Stimulated activated CD8-positive, alpha-beta memory T cell treated with anti-CD3 and anti-CD28 coated beads, Interleukin-7, amount 100 ng/mL, for 1 hour (primary cell): Measurements from ENCODE around the gene UGT1A6.

ENCODE experiments used
- DNase-seq, 2 donors: peaks; one replicate each; pipeline ENCODE4 v3.0.0-alpha.2; 2020; ENCODE audit warnings: low read depth in 2 of 2

The UGT1A6 gene

DNA sequence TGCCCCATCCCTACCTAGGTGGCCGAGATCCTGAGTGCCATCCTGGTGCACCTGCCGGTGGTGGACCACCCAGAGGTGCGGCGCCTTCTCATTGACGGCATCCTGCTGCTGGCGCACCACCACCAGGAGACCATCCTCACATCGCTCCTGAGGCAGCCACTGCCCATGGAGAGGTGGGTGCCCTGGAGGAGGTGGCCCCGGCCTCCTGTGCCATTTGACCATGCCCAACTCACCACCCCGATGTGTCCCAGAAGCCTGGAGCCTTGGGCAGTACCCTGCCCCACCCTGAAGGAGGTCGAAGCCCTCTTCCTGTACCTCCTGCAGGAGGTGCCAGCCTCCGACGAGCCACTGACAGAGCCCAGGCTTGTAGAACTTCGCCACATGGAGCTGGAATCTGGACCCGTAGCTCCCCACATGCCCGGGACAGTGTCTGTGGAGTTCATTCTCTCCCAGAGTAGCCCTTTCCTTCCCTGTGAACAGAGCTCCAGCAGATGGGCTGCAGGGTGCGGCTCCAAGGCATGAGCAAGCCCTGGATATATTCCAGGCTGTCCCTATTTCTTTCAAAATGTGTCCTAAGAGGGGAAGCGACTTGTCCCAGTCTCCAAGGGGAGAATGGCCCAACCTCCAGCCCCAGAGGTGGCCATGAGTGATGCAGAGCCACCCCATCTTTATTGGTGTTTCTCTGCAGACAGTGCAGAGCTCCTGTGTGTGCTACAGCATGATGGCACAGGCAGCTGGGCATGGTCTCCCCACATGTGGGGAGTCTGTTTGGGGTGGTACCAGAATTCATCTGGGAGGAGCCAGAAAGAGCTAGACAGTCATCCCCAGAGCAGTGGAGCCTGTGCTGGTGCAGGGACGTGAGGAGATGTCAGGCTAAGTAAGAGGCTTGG is 127.4 kb downstream of the UGT1A6 start:
- DNase-seq, result no peak

DNA sequence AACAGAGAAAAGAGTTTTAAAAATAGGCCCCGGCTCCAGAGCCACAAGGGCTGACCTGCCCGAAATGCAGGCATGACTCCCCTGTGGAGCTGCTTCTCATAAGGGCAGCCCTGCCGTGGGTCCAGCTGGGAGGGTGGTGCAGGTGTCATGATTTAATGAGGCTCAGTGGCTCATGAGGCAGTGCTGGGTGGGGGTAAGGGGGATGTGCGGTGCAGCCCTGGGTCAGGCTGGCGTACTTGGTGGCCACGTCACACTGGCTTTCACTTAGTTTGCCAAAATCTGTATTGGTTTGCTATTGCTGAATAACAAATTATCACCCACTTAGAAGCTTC is 128.1 kb downstream of the UGT1A6 start:
- DNase-seq, result no peak

DNA sequence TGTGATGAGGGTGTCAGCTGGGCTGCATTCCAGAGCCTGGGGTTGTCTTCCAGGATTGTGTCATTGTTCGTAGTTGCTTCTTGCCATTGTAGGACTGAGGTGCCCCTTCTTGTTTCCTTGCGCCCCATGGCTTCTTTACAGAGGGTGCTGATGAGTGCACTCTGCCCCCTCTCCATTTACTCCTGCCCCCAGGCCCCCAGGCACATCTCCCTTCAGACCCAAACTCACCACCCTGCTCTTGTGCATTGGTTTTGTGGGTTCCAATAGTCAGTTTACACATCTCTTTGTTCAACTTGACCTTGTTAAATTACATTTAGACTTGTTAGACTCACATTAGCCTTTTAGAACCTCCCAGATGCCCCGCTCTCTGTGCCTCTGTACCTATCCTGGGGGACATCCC is 128.5 kb downstream of the UGT1A6 start:
- no peak for DNase-seq

DNA sequence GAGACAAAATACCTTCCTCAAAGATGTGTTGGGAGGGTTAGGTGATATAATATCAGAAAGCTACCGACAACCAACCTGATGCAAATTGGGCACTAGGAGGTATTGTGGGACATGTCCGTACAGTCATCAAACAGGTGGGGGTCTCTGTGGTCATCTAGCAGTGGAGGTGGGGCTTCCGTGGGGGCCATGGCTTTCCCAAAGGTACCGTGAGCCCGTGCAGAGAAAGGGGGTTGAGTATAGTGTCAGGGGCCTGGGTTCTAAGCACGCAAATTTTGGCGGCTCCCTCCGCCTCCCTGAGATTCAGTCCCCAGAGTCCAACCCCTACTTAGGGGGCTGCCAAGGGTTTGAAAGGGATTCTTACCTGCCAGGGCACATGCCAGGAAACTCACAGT is 129.0 kb downstream of the UGT1A6 start:
- no peak for DNase-seq

DNA sequence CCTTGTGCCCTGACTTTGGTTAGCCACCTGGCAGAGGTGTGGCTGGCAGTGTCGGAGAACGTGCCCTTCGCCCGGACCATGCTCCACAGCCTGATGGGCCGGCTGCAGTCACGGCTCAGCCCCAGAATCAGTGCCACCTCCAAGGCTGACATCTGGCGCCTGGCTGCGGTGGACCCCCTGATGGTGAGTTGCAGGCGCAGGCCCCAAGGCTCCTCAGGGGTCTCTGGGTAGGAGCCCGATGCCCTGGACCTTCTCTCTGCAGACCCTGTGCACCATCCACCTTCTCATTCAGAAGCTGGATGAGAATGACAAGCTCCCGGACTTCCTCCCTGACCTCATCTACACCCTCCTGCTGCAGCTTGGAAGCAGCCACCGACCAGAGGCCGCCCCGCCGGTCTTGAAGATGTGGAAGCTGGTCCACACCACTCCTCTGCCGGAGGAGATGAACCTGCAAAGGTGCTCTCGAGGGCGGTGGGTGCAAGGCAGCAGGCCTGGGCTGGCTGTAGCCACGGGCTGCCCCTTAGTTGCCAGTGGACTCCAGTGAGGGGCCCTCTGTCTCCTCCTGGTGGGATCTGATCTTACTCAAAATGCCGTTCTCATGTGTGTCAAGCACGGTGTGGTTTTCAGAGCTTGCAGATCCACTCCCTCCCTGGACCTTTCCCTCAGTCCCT is 129.5 kb downstream of the UGT1A6 start:
- DNase-seq, result no peak
